ENCODE results near the gene HUNK.

DNA sequence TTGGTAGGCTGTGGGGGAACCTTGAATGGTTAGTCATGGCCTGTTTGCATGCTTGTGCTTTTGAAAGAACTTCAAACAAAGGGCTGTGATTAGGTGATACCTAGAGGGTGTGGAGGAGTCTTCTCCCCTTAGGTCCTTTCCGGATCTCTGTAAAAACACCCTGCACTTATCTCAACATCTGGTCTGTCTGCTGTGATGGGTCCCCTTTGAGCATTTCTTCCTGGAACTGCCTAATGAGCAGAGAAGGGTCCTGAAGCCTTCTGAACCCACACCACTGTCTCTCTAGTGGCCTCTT, 59.6 kb downstream of the HUNK start:
- TF ChIP-seq, protein P1, sequence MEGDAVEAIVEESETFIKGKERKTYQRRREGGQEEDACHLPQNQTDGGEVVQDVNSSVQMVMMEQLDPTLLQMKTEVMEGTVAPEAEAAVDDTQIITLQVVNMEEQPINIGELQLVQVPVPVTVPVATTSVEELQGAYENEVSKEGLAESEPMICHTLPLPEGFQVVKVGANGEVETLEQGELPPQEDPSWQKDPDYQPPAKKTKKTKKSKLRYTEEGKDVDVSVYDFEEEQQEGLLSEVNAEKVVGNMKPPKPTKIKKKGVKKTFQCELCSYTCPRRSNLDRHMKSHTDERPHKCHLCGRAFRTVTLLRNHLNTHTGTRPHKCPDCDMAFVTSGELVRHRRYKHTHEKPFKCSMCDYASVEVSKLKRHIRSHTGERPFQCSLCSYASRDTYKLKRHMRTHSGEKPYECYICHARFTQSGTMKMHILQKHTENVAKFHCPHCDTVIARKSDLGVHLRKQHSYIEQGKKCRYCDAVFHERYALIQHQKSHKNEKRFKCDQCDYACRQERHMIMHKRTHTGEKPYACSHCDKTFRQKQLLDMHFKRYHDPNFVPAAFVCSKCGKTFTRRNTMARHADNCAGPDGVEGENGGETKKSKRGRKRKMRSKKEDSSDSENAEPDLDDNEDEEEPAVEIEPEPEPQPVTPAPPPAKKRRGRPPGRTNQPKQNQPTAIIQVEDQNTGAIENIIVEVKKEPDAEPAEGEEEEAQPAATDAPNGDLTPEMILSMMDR (IDR thresholded peaks at IDR 0.05; ENCODE audit: poor library complexity): no peak
- TF ChIP-seq EZH2 (IDR thresholded peaks at IDR 0.05; ENCODE audit: borderline replicate concordance) (no peak), EZH2phosphoT487 (IDR thresholded peaks at IDR 0.05; ENCODE audit: low read depth, severe bottlenecking, unreplicated experiment) (no peak)
